ENCODE data around the gene ME3. TPM values are rescaled to one million over a fixed set of nuclear protein-coding genes. Genes with fewer than 3 reads are reported as not detected.

Gene ME3
- polyA plus RNA-seq, 1 donor (not counting 4 experiments of a cell fraction or from before 2014, with no cell fraction given), result 1.0 TPM

GRCh38 chr11:86535773-86536172 is 136.6 kb downstream of the ME3 start:
- Histone ChIP-seq H3K36me3 (ENCODE audit: control insufficient read depth in 2 of 2, extremely low read depth in 1 of 2, insufficient read depth in 2 of 2, low read length in 2 of 2) (no peaks in the 10 kb centered on the region), H3K9me3 (ENCODE audit: control insufficient read depth, low read depth, low read length) (no peaks in the 10 kb centered on the region), H3K4me2 (ENCODE audit: control insufficient read depth, extremely low read depth, insufficient read depth, low read depth, low read length) (no peak overlapping the region), H3K27ac (ENCODE audit: control insufficient read depth, insufficient read depth, low read length) (no peak overlapping the region), H3K4me3 (ENCODE audit: control insufficient read depth in 2 of 3, extremely low read depth in 1 of 3, insufficient read depth in 2 of 3, low read depth in 1 of 3, low read length in 3 of 3) (no peak overlapping the region), H3K27me3 (ENCODE audit: control insufficient read depth, extremely low read depth, insufficient read depth, low read length) (no peaks in the 10 kb centered on the region), H2AFZ (ENCODE audit: control insufficient read depth, low read length) (no peak overlapping the region), H3K9ac (ENCODE audit: control insufficient read depth, extremely low read depth, insufficient read depth, low read length) (no peak overlapping the region), H3K79me2 (ENCODE audit: control insufficient read depth, insufficient read depth, low read length) (no peaks in the 10 kb centered on the region), H3K4me1 (ENCODE audit: control insufficient read depth, extremely low read depth, insufficient read depth, low read length) (no peaks in the 10 kb centered on the region), H3K9me1 (ENCODE audit: control insufficient read depth, extremely low read depth, insufficient read depth, low read length) (no peaks in the 10 kb centered on the region), H4K20me1 (ENCODE audit: control insufficient read depth, extremely low read depth, insufficient read depth, low read length) (no peaks in the 10 kb centered on the region)
- dilution Hi-C loops (cut with MboI; ENCODE audit: extremely low pct_ligation_motif_present, low sequenced_read_pairs), result no loop called here
- TF ChIP-seq EZH2 (IDR thresholded peaks at IDR 0.05; ENCODE audit: low read length) (no peak), CTCF (optimal IDR thresholded peaks at IDR 0.05 in 1 of 3, IDR thresholded peaks at IDR 0.05 in 1 of 3, conservative IDR thresholded peaks at IDR 0.05 in 1 of 3; ENCODE audit: extremely low read depth in 1 of 3, insufficient read depth in 2 of 3, low read length in 3 of 3) (no peak)
- DNase-seq (ENCODE audit: low read depth, low spot score), result no peak
- FAIRE-seq, result no peak

- no peaks in the 10 kb centered on the region for H3K79me2 ChIP-seq (ENCODE audit: control insufficient read depth, insufficient read depth, low read length)
- H3K4me2 ChIP-seq (ENCODE audit: control insufficient read depth, extremely low read depth, insufficient read depth, low read depth, low read length), result peak overlapping the region; percentile 86
- no peaks in the 10 kb centered on the region for H3K9me1 ChIP-seq (ENCODE audit: control insufficient read depth, extremely low read depth, insufficient read depth, low read length)
- H4K20me1 ChIP-seq (ENCODE audit: control insufficient read depth, extremely low read depth, insufficient read depth, low read length), result no peaks in the 10 kb centered on the region
- dilution Hi-C loops (cut with MboI; ENCODE audit: extremely low pct_ligation_motif_present, low sequenced_read_pairs), result no loop called here
- H2AFZ ChIP-seq (ENCODE audit: control insufficient read depth, low read length), result peak overlapping the region; percentile 68
- peaks cover 20% of the 10 kb centered on the region for H3K4me1 ChIP-seq (ENCODE audit: control insufficient read depth, extremely low read depth, insufficient read depth, low read length)
- peak; percentile 70 for FAIRE-seq
- no peaks in the 10 kb centered on the region for H3K9me3 ChIP-seq (ENCODE audit: control insufficient read depth, low read depth, low read length)
- peak overlapping the region in 2 of 3 experiments; percentile 54 to 63 for H3K4me3 ChIP-seq (ENCODE audit: control insufficient read depth in 2 of 3, extremely low read depth in 1 of 3, insufficient read depth in 2 of 3, low read depth in 1 of 3, low read length in 3 of 3)
- H3K27ac ChIP-seq (ENCODE audit: control insufficient read depth, insufficient read depth, low read length), result peak overlapping the region; percentile 95
- H3K9ac ChIP-seq (ENCODE audit: control insufficient read depth, extremely low read depth, insufficient read depth, low read length), result peak overlapping the region; percentile 72
- no peaks in the 10 kb centered on the region for H3K36me3 ChIP-seq (ENCODE audit: control insufficient read depth in 2 of 2, extremely low read depth in 1 of 2, insufficient read depth in 2 of 2, low read length in 2 of 2)
- H3K27me3 ChIP-seq (ENCODE audit: control insufficient read depth, extremely low read depth, insufficient read depth, low read length), result no peaks in the 10 kb centered on the region
- peak; percentile 71 for DNase-seq (ENCODE audit: low read depth, low spot score)
- TF ChIP-seq EZH2 (IDR thresholded peaks at IDR 0.05; ENCODE audit: low read length) (no peak), CTCF (optimal IDR thresholded peaks at IDR 0.05 in 1 of 3, IDR thresholded peaks at IDR 0.05 in 1 of 3, conservative IDR thresholded peaks at IDR 0.05 in 1 of 3; ENCODE audit: extremely low read depth in 1 of 3, insufficient read depth in 2 of 3, low read length in 3 of 3) (no peak)
These were observed 147.6 kb downstream of the ME3 start for GRCh38 chr11:86524620-86525352.
